Measurements from ENCODE around the gene GOPC. TPM values are rescaled to one million over a fixed set of nuclear protein-coding genes. Genes with fewer than 3 reads are reported as not detected.
"Not testable (repeated sequence)": the region's sequence is repeated elsewhere in the genome, so short reads cannot be mapped to it uniquely, and the experiment has no call there.

The GOPC gene
- polyA plus RNA-seq, 3 donors, result 56.2 to 60.7 (median 56.5) TPM

DNA sequence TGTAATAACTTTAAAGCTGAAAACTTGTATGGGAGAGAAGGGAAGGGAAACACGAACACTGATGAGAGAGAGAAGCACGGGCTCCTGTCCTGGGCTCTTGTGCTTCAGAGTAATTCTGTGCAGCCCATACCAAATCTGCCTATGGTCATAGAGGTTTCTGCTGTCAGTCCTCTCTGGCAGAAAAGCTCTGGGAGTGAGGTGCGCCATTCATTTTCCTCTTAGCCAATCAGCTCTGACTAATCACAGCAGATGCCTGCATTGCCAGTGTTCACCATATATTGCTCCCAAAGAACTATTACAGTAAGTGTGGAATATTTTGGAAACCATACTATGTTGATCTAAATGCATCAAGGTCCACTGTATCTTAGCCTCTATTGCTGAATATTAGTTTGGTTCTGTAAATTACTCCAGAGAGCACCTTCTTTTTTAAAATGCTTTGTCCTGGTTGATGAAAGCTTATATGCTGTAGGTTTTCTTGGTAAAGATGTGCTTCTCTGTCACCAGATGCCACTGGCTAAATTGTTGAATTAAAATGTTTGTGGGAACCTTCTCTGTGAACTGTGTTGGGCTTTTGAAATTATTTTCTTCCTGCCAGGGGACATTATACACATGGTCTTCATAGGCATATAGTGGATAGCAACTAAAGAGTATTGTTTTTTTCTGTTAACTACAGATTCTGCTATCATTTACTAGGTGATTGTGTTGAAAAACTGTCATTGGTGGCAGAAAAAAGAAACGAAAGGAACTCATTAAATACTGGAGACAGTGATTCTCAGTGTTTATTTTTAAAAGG lies 81.5 kb downstream of the GOPC start:
- DNase-seq, result no peak

DNA sequence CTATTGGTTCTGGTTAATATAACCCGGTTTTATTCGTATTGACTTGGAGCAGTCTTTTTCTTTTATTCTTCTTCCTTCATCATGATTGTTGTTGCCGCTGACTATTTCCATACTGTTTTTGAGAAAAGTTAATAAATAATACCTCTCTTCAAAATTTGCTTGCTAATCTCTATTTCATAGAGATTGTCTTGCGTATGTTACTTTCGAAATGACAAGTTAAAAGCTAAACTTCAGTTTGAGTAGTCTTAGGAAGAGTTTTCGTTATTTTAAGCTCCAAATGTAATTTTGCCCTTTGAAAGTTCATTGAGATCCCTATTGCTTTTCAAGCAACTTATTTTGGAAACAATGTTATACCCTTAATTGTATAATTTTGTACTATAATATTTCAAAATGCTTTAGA lies 83.4 kb downstream of the GOPC start:
- DNase-seq, result no peak

DNA sequence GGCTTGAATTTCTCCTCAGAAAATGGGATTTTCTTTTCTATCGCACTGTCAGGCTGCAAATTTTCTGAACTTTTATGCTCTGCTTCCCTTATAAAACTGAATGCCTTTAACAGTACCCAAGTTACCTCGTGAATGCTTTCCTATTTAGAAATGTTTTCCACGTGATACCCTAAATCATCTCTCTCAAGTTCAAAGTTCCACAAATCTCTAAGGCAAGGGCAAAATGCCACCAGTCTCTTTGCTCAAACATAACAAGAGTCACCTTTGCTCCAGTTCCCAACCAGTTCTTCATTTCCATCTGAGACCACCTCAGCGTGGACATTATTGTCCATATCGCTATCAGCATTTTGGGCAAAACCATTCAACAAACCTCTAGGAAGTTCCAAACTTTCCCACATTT lies 84.3 kb downstream of the GOPC start:
- not testable (repeated sequence) for DNase-seq

DNA sequence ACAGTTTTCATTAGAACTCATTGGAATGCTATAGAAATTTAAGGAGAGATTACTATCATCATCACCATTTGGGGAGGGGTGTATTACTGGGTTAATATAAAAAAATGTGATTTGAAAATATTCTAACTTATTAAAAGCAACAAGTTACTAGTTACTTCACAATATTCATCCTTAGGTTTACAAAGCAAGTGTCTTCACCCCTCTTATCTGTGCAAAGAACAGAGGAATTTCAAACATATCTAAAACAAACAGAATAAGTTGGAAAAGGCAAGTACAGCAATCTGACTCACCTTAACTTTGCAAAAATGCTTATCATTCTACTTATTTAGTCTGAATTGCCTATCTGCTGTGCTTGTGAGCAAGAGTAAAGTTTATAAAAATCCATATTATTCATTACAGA lies 87.0 kb downstream of the GOPC start:
- DNase-seq, result no peak

DNA sequence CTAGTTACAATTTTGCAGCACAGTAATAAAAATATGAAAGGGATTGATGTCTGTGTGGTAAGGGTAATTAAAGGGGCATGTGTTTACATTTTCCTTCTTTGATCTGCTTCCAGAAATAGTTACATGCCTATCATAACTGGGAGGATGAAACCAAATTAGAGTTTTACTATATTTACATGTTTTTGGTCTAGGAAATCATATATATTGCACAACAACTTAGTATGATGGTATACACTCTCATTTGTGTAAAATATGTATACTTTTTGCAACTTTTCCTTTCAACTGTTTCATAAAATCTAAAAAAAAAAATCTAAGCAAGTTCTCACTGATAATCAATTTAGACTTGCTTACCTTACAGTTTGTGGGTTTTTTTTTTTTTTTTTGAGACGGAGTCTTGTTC lies 87.7 kb downstream of the GOPC start:
- DNase-seq, result no peak

DNA sequence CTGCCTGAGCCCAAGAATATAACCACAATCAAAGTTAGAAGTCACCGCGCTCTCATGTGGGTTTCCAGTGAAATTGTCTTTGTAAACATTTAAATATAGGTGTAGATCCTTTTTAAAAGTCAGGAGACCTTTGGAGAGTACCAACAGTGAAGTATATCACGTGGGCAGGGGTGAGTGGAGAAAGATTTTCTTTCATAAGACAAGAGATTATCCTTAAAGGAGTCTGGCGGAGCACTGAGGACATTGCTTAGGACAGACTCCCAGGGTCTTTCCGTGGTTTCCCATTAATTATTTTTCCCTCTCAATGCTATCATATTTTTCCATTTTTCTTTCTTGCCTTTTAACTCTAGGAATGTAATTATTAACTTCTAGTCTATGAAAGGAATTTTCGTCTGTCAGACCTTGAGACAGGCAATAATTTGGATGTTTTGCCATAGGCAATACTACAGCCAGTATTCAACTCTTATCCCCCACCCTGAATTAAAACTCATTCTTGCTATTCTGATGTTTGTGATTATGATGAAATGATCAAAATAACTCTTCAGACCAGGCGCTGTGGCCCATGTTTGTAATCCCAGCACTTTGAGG lies 88.4 kb downstream of the GOPC start:
- DNase-seq, result no peak

DNA sequence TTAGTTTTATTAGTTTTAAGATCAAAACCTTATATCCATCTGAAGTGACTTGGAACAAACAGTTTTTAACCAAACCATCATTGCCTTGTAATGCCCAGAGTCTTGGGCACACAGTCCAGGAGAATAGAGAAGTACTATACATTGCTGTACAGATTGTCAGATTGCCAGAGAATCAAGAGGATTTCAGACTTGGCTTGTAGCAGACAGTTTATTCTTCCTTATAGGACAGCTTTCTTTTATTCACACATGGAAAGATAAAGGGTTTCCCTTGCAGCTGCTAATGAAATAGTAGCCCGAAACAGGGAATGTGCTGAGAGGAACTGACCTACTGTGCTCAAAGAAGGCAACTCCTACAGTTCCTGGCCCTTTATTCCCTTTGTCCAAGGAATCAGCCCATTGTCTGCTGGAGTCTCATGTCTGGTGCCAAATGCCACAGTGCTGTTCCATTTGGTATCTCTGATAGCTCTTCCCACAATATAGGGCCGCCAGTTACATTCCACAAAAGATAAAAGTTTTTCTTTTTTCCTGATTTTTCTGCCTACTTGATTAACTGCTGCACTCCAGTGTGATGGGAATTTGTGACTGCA lies 89.2 kb downstream of the GOPC start:
- no peak for DNase-seq

DNA sequence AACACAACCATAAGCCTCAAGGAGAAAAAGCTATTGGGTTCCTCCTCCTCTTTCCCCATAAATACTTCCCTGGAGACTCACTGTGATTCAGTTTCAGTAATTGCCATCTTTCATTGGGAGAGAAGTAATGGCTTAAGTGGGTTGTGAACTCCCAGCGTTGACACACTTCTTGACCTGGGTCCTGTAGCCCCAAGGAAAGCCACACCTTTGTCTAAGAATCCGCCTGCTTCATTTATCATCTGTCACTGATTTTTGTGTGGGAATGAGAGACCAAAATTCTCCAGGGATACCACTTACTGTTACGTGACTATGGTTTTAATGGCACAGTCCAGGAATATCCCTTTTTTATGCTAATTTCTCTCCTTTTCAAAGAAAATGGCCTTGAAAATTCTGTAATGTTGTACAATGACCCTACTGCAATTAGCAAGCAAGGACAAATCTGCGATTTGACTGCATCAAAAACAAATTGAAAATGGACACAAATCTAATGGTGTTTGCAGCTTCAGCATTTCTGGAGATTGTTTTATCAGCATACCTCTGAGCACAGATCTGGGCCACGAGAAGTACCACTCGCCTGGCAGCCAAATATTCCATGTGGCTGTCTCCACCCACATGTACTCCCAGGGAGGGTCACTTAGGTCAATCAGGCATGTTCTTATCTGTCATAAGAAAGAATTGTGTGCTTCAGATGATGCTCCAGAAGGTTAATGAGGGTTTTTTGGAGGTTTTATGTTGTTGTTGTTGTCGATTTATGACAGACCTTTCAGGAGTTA lies 90.1 kb downstream of the GOPC start:
- no peak for DNase-seq

Other genes starting within 250 kb of the GOPC start
- under 1 TPM; 0.11 to 0.16 (median 0.12) TPM for gene ROS1, start 176.6 kb downstream of the GOPC start, polyA plus RNA-seq (ENCODE audit: insufficient read length in 3 of 3)
- gene DCBLD1, start 119.8 kb downstream of the GOPC start, polyA plus RNA-seq (ENCODE audit: insufficient read length in 3 of 3), result 10 to 100 TPM; 11.1 to 14.9 (median 12.4) TPM
- 10 to 100 TPM; 47.1 to 49.1 (median 49.0) TPM for gene NUS1, start 73.0 kb upstream of the GOPC start, polyA plus RNA-seq (ENCODE audit: insufficient read length in 3 of 3)

Measured in renal pelvis (tissue), 4 donors.